GM23248 (cell line): ENCODE measurements around the gene SPPL2A. TPM values are rescaled to one million over a fixed set of nuclear protein-coding genes. Genes with fewer than 3 reads are reported as not detected.
A peak's percentile ranks its signal among the peaks of the same experiment; 100 is the strongest.

Source experiments
- DNase-seq: peaks from one replicate; pipeline ENCODE4 v3.0.0-alpha.2; 2015
- H2AFZ ChIP-seq: fragments of 200-600 bp; sonication (generic); 2 replicates; pipeline ENCODE4 v1.6.1; 2016; ENCODE audit warnings: antibody characterized with exemption
- H3F3A ChIP-seq: fragments of 200-600 bp; sonication (generic); 2 replicates; pipeline ENCODE4 v1.6.1; 2016; ENCODE audit warnings: mild to moderate bottlenecking, antibody characterized with exemption, mixed run types; ENCODE audit not compliant: insufficient read depth
- H3K27ac ChIP-seq: fragments of 200-600 bp; sonication (generic); 2 replicates; pipeline ENCODE4 v1.5.1; 2016; ENCODE audit warnings: mild to moderate bottlenecking
- H3K27me3 ChIP-seq: fragments of 200-600 bp; sonication (generic); replicated peaks from 2 replicates; pipeline ENCODE4 v1.6.1; 2016; ENCODE audit warnings: mild to moderate bottlenecking; ENCODE audit not compliant: insufficient read depth
- H3K36me3 ChIP-seq: fragments of 200-600 bp; sonication (generic); 2 replicates; pipeline ENCODE4 v1.6.1; 2016; ENCODE audit warnings: low read depth, mild to moderate bottlenecking
- H3K4me1 ChIP-seq: fragments of 200-600 bp; sonication (generic); 2 replicates; pipeline ENCODE4 v1.6.1; 2016; ENCODE audit warnings: mild to moderate bottlenecking; ENCODE audit not compliant: insufficient read depth
- H3K4me2 ChIP-seq: fragments of 200-600 bp; sonication (generic); one replicate; pipeline ENCODE4 v1.6.1; 2016; ENCODE audit warnings: mild to moderate bottlenecking; ENCODE audit not compliant: unreplicated experiment
- H3K4me3 ChIP-seq: fragments of 200-600 bp; sonication (generic); 2 replicates; pipeline ENCODE4 v1.5.1; 2016; ENCODE audit warnings: mild to moderate bottlenecking
- H3K79me2 ChIP-seq: fragments of 200-600 bp; sonication (generic); 2 replicates; pipeline ENCODE4 v1.6.1; 2016; ENCODE audit warnings: mild to moderate bottlenecking; ENCODE audit not compliant: insufficient read depth
- H3K9ac ChIP-seq: fragments of 200-600 bp; sonication (generic); 2 replicates; pipeline ENCODE4 v1.6.1; 2016; ENCODE audit warnings: mild to moderate bottlenecking
- H3K9me2 ChIP-seq: fragments of 200-600 bp; sonication (generic); 2 replicates; pipeline ENCODE4 v1.6.1; 2016; ENCODE audit warnings: mixed run types, mild to moderate bottlenecking, moderate library complexity; ENCODE audit not compliant: insufficient read depth
- H3K9me3 ChIP-seq: fragments of 200-600 bp; sonication (generic); one replicate; pipeline ENCODE4 v1.6.1; 2017; ENCODE audit warnings: low read depth
- H4K20me1 ChIP-seq: fragments of 200-600 bp; sonication (generic); 2 replicates; pipeline ENCODE4 v1.6.0; 2016; ENCODE audit not compliant: insufficient read depth
- EZH2 ChIP-seq: fragments of 200-600 bp; sonication (generic); IDR thresholded peaks from 2 replicates; pipeline ENCODE4 v1.6.1; 2018; ENCODE audit warnings: antibody characterized with exemption, mild to moderate bottlenecking; ENCODE audit not compliant: insufficient read depth, poor library complexity, severe bottlenecking
- EZH2phosphoT487 ChIP-seq: fragments of 200-600 bp; sonication (generic); IDR thresholded peaks from 2 replicates; pipeline ENCODE4 v1.6.1; 2018; ENCODE audit warnings: antibody characterized with exemption, moderate library complexity, mild to moderate bottlenecking, low read depth; ENCODE audit not compliant: insufficient read depth
- WGBS, 2 experiments: methylation state at CpG; one replicate each; pipeline ENCODE4 v1.1.6; 2015 to 2017; ENCODE audit warnings: low lambda C conversion rate in 2 of 2, low coverage in 1 of 2; ENCODE audit errors: missing lambda C conversion rate in 2 of 2; 5-methylcytosine and 5-hydroxymethylcytosine counted together
- in situ Hi-C: fragments of 300-500 bp; cut with MboI; formaldehyde crosslinking; loops from 2 replicates; pipeline ENCODE4 v1.15.0; 2020
- polyA plus RNA-seq: library from polyadenylated mRNA; unstranded; fragments of >200 nt; fragmentation: Nextera tagmentation; extraction: Ambion mirVana; gene quantifications from 2 replicates; pipeline ENCODE4 v1.2.1, GENCODE V29; 2016
- total RNA-seq: library from RNA; depleted of rRNA; stranded (reverse); fragments of >200 nt; shearing (Covaris generic); gene quantifications from 2 replicates; pipeline ENCODE4 v1.2.3, GENCODE V29; 2014

Gene SPPL2A
- total and polyA plus RNA-seq, 2 experiments from 2014 or later, result 124 to 149 TPM

DNA sequence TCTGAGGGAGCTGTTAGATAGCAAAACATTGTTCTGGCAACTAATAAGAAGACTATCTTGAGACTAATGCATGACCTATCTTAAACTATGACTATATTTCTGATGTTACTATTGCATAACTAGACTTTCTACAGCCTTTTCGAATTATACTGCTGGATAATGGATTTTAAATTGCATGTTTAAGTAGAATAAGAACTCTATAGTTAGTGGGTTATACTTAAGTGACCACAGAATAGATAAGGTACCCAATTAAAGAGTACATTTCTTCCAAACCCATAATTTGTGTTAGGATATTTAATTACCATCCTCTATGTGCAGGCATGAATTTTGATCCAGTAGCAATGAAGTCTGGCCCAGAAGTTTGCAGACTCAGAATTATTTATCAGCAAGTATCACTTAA is 44.6 kb upstream of the SPPL2A start:
- Histone ChIP-seq H3K27ac (no peak overlapping the region), H3K9ac (no peak overlapping the region), H3K27me3 (0 out of 2 replicates have a peak, but pooled peaks cover 2% of the 10 kb centered on the region), H3F3A (no peaks in the 10 kb centered on the region), H3K79me2 (no peaks in the 10 kb centered on the region), H3K36me3 (no peaks in the 10 kb centered on the region), H3K4me2 (no peak overlapping the region), H3K9me3 (no peaks in the 10 kb centered on the region), H4K20me1 (no peaks in the 10 kb centered on the region), H3K4me3 (no peak overlapping the region), H3K9me2 (no peaks in the 10 kb centered on the region), H3K4me1 (no peaks in the 10 kb centered on the region), H2AFZ (no peak overlapping the region)
- no peak for TF ChIP-seq EZH2phosphoT487
- no peak for TF ChIP-seq EZH2
- 10 to 15% methylated on average over 1 of the region's 1 CpG for whole genome bisulfite sequencing, 2 experiments
- in situ Hi-C loops, result no loop called here
- DNase-seq, result peak; percentile 16

DNA sequence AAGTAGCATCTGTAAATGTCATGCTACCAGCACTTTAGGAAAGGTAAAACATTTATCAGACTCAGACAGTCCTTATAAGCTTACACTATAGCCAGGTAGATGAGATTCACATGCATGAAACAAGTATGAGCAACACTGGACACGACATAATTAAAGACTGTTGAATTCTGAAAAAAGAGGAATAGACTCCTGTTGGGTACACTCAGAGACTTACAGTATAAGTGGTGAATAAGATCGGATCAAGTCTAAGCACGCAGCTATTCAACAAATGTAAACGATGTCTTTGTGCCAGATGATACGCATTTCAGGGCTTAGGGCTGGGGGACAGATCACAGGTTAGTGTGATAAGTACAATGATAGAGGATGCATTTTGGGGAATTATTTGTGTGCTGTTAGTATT is 43.2 kb upstream of the SPPL2A start:
- H3K79me2 ChIP-seq, result no peaks in the 10 kb centered on the region
- no peak overlapping the region for H3K27ac ChIP-seq
- 0 out of 2 replicates have a peak, but pooled peaks cover 2% of the 10 kb centered on the region for H3K27me3 ChIP-seq
- H3K9me3 ChIP-seq, result no peaks in the 10 kb centered on the region
- H3F3A ChIP-seq, result no peaks in the 10 kb centered on the region
- no peaks in the 10 kb centered on the region for H3K4me1 ChIP-seq
- TF ChIP-seq EZH2phosphoT487 (no peak), EZH2 (no peak)
- 53 to 57% methylated on average over 5 of the region's 5 CpGs for WGBS, 2 experiments
- no peak for DNase-seq
- H3K4me2 ChIP-seq, result no peak overlapping the region
- no peaks in the 10 kb centered on the region for H4K20me1 ChIP-seq
- in situ Hi-C loops, result no loop called here
- no peak overlapping the region for H3K9ac ChIP-seq
- H3K36me3 ChIP-seq, result no peaks in the 10 kb centered on the region
- H3K4me3 ChIP-seq, result no peak overlapping the region
- H2AFZ ChIP-seq, result no peak overlapping the region
- no peaks in the 10 kb centered on the region for H3K9me2 ChIP-seq

DNA sequence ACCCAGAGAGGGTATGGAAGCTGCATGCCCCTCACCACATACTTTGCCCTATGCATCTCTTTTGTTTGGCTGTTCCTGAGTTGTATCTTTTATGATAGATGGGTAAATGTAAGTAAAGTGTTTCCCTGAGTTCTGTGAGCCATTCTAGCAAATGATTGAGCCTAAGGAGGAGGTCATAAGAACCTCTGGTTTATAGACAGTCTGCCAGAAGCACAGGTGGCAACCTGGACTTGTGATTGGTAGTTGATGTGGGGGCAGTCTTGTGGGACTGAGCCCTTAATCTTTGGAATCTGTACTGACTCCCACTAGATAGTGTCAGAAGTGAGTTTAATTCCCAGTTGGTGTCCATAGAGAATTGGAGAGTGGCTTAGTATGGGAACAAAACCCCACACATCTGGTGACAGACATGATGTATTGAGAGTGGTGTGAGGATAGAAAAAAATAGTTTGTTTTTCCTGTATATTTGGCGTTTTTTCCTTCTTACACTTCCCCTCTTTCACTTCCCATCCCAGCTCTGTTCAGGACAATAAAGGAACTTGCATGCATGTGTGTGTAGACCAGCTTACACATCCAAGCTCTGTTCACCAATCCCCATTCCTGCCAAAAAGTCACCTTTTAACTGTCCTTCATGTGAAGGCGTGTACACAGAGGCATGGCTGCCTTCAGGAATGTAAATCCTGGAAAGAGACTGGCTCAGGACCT is 38.1 kb upstream of the SPPL2A start:
- Histone ChIP-seq H3K4me2 (no peak overlapping the region), H3K36me3 (no peaks in the 10 kb centered on the region), H2AFZ (no peak overlapping the region), H3K27me3 (0 out of 2 replicates have a peak, but pooled peaks cover 2% of the 10 kb centered on the region), H3K9me3 (no peaks in the 10 kb centered on the region), H3K9ac (no peak overlapping the region), H3K4me3 (no peak overlapping the region), H3K27ac (no peak overlapping the region), H3F3A (no peaks in the 10 kb centered on the region), H3K9me2 (no peaks in the 10 kb centered on the region), H4K20me1 (no peaks in the 10 kb centered on the region), H3K79me2 (no peaks in the 10 kb centered on the region), H3K4me1 (no peaks in the 10 kb centered on the region)
- DNase-seq, result no peak
- 55 to 74% methylated on average over 2 of the region's 2 CpGs for WGBS, 2 experiments
- no peak for TF ChIP-seq EZH2
- TF ChIP-seq EZH2phosphoT487, result no peak
- in situ Hi-C loops, result no loop called here

DNA sequence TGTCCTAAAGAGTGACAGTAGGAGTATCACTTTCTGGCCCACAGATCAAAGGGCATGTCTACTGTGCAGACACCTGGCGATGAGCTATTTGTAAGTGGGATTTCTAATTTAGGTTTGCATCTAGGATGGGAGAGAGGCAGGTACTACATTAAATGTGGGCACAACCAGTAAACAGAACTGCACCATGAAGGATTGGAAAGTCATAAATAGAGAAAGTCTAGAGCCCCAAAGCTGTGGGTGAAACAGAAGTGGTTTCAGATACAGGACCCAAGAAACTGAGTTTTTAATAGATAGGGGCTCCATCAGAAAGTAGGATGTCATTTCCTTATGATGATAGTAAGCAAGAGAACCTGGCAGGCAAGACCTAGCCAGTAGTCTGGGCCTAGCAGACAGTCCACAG is 35.2 kb upstream of the SPPL2A start:
- Histone ChIP-seq H3K9me3 (no peaks in the 10 kb centered on the region), H2AFZ (no peak overlapping the region), H3K9me2 (no peaks in the 10 kb centered on the region), H3F3A (no peaks in the 10 kb centered on the region), H3K27ac (no peak overlapping the region), H3K4me3 (no peak overlapping the region), H3K9ac (no peak overlapping the region), H3K4me1 (no peaks in the 10 kb centered on the region), H4K20me1 (no peaks in the 10 kb centered on the region), H3K27me3 (no peaks in the 10 kb centered on the region), H3K36me3 (no peaks in the 10 kb centered on the region), H3K4me2 (no peak overlapping the region), H3K79me2 (no peaks in the 10 kb centered on the region)
- TF ChIP-seq EZH2phosphoT487 (no peak), EZH2 (no peak)
- 42 to 57% methylated on average over 1 of the region's 1 CpG for WGBS, 2 experiments
- DNase-seq, result no peak
- in situ Hi-C loops, result no loop called here

DNA sequence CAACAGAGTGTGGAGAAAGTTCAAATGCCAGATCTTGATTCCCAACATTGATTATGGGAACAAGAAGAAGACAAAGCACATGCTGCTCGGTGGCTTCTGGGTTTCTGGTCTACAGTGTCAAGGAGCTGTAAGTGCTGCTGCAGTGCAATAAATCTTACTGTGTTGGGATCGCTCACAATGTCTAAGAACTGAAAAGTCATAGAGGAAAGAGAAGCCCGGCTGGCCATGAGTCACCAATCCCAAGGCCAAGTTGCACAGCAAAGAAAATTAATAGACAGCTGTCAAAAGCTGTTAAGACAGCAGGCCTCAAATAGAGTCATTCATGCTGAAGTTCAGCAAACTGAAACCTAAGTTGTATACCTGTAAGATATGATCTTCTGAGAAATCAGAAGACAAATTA is 33.2 kb upstream of the SPPL2A start:
- Histone ChIP-seq H3K9ac (no peak overlapping the region), H3F3A (no peaks in the 10 kb centered on the region), H3K4me2 (no peak overlapping the region), H3K9me2 (no peaks in the 10 kb centered on the region), H3K9me3 (no peaks in the 10 kb centered on the region), H3K4me1 (no peaks in the 10 kb centered on the region), H3K4me3 (no peak overlapping the region), H3K36me3 (no peaks in the 10 kb centered on the region), H4K20me1 (no peaks in the 10 kb centered on the region), H3K27me3 (no peaks in the 10 kb centered on the region), H2AFZ (no peak overlapping the region), H3K79me2 (no peaks in the 10 kb centered on the region), H3K27ac (no peak overlapping the region)
- no peak for TF ChIP-seq EZH2phosphoT487
- TF ChIP-seq EZH2, result no peak
- in situ Hi-C loops, result no loop called here
- WGBS, 2 experiments, result 66 to 70% methylated on average over 3 of the region's 3 CpGs
- DNase-seq, result no peak
